D721Med (cell line): ENCODE measurements around the gene ZMYM3.

Experiments used
- DNase-seq: peaks from one replicate; pipeline ENCODE4 v3.0.0; 2011; ENCODE audit warnings: low spot score; ENCODE audit not compliant: insufficient read length
- FAIRE-seq: peaks from 2 replicates; lab custom pipeline; 2011; peaks lifted over from hg19 to GRCh38; lab: Jason Lieb, UNC
- TF ChIP-seq, protein P1 (sequence below): IDR thresholded peaks from 2 replicates; pipeline ENCODE4 v1.5.1; 2012; ENCODE audit warnings: mild to moderate bottlenecking, control low read depth; ENCODE audit not compliant: insufficient read depth; ENCODE audit errors: missing control alignments

Gene ZMYM3

DNA sequence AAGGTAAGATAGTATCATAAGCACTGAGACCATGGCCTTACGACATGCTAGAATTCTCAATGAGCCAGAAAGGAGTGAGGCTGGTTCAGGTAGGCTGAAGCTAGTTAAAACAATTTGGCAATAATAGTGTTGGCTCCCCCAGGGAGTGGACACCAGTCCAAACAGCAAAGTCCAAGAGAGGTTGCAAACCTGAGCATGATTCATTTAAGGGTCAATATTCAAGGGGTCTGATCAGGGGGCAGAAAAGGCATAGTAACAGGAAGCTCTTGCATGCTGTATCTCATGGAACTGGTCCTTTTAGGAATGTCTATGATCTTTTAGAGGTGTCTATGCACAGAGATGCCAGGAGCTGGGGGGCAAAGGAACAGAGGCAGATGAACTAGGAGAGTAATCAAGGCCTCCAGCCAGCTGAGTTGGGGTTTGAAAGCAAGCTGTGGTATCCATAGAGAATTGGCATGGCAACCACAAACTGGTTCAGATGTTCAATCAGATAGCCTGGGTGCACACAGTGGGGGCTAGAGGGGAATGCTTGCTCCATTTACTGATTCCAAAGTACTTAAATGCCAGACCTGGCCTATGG lies 25.8 kb downstream of the ZMYM3 start:
- no peak for DNase-seq
- TF ChIP-seq, protein P1, sequence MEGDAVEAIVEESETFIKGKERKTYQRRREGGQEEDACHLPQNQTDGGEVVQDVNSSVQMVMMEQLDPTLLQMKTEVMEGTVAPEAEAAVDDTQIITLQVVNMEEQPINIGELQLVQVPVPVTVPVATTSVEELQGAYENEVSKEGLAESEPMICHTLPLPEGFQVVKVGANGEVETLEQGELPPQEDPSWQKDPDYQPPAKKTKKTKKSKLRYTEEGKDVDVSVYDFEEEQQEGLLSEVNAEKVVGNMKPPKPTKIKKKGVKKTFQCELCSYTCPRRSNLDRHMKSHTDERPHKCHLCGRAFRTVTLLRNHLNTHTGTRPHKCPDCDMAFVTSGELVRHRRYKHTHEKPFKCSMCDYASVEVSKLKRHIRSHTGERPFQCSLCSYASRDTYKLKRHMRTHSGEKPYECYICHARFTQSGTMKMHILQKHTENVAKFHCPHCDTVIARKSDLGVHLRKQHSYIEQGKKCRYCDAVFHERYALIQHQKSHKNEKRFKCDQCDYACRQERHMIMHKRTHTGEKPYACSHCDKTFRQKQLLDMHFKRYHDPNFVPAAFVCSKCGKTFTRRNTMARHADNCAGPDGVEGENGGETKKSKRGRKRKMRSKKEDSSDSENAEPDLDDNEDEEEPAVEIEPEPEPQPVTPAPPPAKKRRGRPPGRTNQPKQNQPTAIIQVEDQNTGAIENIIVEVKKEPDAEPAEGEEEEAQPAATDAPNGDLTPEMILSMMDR: no peak
- no peak for FAIRE-seq

DNA sequence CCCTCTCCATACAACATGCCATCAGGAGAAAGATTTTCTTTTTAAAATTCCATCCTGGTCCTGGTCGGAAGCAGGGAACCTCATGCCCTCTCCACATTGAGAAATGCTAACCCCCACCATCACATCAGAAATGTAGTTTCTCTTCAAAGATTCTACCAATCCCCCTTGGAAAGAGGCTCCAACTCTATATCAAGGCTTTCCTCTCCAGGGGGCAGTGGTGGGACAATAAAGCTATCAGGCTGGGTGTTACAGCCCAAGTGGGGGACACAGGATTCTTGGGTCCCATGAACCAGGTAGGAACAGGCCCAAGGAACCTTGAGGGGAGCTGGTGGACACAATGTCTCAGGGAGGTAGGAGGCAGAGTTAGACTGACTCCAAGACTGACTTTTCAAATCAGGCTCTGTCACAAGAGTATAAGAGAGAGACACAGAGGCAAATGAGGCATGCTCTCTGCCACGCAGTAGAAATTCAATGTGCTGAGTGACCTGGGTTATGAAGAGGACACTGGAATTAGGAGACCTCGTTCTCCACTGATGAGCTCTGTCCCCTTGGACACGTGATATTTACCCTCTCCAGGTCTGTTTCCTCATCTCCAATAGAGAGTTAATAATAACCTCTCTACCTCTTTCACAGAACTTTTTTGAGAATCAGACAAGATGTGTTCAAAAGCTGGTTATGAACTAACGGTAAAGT lies 26.4 kb downstream of the ZMYM3 start:
- TF ChIP-seq, protein P1: peak; percentile 5
- no peak for FAIRE-seq
- DNase-seq: no peak

DNA sequence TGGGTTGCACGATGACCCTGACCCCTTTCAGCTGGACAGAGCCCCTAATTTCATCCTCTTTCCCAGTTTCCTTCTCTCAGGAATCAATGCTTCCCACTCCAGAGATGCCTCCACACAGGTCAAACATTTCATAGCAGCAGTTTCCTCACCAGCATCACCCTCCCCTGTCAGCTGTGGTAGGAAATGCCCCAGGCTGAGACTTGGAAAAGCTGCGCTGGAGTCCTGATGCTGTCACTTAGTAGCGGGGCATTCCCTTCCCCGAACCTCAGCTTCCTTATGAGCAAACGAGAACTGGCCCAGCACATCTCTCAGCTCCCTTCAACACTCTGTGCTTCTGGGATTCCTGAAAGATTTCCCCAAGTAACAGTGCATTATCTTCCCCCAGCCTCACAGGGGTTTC lies 28.3 kb downstream of the ZMYM3 start:
- FAIRE-seq (no peak), DNase-seq (no peak)

DNA sequence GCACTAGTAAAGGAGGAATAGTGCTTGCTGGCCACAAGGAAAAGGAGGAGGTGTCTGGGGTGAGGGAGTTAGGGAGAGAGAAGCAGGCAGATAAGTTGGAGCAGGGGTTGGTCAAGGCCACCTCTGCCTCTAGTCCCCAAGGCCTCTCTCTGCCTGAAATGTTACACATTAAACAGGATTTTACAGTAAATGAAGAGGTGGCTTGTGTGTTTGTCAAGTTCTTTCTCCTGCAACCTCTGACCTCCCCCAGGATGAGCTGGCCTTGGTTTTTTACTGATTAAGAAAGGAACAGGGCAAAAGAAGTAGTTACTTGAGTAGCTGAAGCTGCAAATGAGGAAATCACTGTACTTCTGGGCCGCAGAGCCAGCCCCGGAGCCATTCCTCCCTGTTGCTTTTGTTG lies 28.9 kb downstream of the ZMYM3 start:
- TF ChIP-seq, protein P1: no peak
- DNase-seq: no peak
- FAIRE-seq: no peak

More for the DNA sequence above, 28.3 kb downstream of the ZMYM3 start:
- TF ChIP-seq, protein P1: no peak

DNA sequence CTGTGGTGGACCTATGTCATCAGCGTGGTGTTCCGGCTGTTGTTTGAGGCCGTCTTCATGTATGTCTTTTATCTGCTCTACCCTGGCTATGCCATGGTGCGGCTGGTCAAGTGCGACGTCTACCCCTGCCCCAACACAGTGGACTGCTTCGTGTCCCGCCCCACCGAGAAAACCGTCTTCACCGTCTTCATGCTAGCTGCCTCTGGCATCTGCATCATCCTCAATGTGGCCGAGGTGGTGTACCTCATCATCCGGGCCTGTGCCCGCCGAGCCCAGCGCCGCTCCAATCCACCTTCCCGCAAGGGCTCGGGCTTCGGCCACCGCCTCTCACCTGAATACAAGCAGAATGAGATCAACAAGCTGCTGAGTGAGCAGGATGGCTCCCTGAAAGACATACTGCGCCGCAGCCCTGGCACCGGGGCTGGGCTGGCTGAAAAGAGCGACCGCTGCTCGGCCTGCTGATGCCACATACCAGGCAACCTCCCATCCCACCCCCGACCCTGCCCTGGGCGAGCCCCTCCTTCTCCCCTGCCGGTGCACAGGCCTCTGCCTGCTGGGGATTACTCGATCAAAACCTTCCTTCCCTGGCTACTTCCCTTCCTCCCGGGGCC lies 29.7 kb downstream of the ZMYM3 start:
- FAIRE-seq (no peak), DNase-seq (no peak)
- TF ChIP-seq, protein P1: no peak

DNA sequence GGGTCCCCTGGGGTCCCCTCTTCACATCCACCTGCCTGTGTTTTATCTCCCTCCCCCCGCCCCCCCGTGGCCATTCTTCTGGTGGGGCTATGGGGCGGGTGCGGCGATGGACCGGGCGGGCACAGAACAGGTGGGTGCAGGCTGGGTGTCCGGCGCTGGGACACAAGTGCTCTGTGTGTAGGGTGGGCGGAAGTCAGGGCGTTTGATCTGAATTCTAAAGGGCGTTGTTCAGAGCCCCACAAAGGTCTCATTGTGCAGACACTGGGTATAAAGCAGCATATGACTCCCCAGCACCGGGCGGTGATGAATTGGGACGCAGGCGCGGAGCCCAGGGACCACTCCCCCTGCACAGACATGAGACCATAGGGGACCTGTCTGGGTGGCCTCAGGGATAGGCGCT lies 31.0 kb downstream of the ZMYM3 start, which contains the start of gene GJB1:
GJB1 (plus strand) TSS at position 296 of the 400 bp plus-strand sequence. CDS start 484 bp downstream, outside the sequence.
- TF ChIP-seq, protein P1: no peak
- FAIRE-seq (no peak), DNase-seq (no peak)
